GM12874 (cell line): Measurements from ENCODE around the gene TBC1D12.

Experiments used
- TF ChIP-seq, protein P1 (sequence below): IDR thresholded peaks from 2 replicates; pipeline ENCODE4 v1.5.1; 2011; ENCODE audit warnings: low read depth, mild to moderate bottlenecking, control low read depth, low read length, moderate library complexity; ENCODE audit not compliant: insufficient read depth

TBC1D12 gene

GRCh38 chr10:94397549-94398370 lies 4.6 kb upstream of the TBC1D12 start:
- TF ChIP-seq, protein P1, sequence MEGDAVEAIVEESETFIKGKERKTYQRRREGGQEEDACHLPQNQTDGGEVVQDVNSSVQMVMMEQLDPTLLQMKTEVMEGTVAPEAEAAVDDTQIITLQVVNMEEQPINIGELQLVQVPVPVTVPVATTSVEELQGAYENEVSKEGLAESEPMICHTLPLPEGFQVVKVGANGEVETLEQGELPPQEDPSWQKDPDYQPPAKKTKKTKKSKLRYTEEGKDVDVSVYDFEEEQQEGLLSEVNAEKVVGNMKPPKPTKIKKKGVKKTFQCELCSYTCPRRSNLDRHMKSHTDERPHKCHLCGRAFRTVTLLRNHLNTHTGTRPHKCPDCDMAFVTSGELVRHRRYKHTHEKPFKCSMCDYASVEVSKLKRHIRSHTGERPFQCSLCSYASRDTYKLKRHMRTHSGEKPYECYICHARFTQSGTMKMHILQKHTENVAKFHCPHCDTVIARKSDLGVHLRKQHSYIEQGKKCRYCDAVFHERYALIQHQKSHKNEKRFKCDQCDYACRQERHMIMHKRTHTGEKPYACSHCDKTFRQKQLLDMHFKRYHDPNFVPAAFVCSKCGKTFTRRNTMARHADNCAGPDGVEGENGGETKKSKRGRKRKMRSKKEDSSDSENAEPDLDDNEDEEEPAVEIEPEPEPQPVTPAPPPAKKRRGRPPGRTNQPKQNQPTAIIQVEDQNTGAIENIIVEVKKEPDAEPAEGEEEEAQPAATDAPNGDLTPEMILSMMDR: no peak

- TF ChIP-seq, protein P1: no peak
These were observed 3.6 kb upstream of the TBC1D12 start for GRCh38 chr10:94398762-94399161.

DNA sequence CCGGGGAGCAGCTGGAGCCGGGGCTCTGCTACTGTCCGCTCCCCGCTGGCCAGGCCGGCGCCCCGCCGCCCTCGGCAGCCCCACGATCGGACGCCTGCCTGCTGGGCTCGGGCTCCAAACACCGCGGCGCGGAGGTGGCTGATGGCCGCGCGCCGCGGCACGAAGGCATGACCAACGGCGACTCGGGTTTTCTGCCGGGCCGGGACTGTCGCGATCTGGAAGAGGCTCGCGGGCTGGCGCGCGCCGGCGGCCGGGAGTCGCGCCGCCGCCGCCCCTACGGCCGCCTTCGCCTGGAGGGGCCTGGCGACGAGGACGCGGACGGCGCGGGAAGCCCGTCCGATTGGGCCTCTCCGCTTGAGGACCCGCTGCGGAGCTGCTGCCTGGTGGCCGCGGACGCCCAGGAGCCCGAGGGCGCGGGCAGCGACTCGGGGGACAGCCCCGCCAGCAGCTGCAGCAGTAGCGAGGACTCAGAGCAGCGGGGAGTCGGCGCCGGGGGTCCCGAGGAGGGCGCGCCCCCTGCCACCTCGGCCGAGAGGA lies 570 bp downstream of the TBC1D12 start:
- TF ChIP-seq, protein P1: no peak

- TF ChIP-seq, protein P1: no peak
These were observed 1.3 kb downstream of the TBC1D12 start for GRCh38 chr10:94403380-94404213.

GRCh38 chr10:94405406-94405805 lies 3.1 kb downstream of the TBC1D12 start:
- TF ChIP-seq, protein P1: no peak

- TF ChIP-seq, protein P1: no peak
These were observed 5.3 kb downstream of the TBC1D12 start for GRCh38 chr10:94407668-94408067.

- TF ChIP-seq, protein P1: no peak
These were observed 6.8 kb downstream of the TBC1D12 start for GRCh38 chr10:94409021-94409657.
